Activated CD8-positive, alpha-beta memory T cell treated with anti-CD3 and anti-CD28 coated beads, Interleukin-2, amount 50 U/mL, for 48 hours (primary cell): Measurements from ENCODE around the gene UFD1.
A peak's percentile ranks its signal among the peaks of the same experiment; 100 is the strongest.
"Not testable (repeated sequence)": the region's sequence is repeated elsewhere in the genome, so short reads cannot be mapped to it uniquely, and the experiment has no call there.

Source experiments
- DNase-seq: peaks from one replicate; pipeline ENCODE4 v3.0.0-alpha.2; 2020

Gene UFD1

DNA sequence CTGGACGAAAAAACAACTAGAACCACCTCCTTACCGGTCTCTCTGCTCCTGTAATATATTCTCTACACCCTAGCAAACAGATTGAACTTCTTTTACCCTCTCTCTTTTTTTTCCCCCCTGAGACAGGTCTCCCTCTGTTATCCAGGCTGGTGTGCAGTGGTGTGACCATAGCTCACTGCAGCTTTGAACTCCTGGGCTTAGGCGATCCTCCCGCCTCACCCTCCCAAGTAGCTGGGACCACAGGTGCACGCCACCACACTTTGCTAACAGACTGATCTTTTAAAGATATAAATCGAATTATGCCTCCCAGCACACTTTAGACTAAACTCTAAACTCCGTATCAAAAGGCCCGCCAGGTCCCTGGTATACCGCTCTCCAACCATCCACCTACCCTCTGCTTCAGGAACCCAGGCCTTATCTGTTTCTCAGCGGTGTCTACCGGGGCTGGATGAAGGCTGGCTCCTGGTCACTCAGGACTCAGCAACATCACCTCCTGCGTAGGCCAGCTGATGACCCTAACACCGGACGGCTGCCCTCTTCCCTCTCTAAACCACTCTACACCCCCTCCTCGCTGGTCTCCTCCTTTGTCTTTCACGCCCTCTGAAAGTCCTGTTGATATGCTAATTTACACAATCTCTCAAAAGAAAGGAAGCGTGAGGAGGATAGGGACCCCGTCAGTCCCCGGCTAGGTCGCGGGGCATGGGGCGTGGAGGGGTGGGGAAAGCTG lies 32.2 kb downstream of the UFD1 start:
- no peak for DNase-seq

DNA sequence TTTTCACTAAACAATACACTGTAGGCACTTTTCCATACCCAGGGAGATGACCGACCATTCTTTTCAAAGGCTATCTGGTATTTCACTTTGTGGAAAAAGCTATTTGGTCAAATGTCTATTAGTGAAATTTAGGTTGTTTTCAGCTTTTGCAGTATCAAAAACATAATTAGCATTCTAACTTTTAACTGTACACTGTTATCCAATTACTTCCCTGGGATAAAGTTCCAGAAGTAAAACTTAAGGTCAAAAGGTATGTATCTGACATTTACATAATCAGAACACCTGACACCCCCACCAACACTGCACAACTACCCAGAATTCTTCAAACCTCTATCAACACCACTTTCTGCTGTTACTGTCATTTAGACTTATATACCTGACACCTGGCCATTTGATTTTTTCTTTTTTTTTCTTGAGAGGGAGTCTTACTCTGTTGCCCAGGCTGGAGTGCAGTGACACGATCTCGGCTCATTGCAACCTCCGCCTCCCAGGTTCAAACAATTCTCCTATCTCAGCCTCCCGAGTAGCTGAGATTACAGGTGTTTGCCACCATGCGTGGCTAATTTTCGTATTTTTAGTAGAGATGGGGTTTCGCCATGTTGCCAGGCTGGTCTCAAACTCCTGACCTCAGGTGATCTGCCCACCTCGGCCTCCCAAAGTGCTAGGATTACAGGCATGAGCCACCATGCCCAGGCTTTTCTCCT lies 33.6 kb downstream of the UFD1 start:
- peak; percentile 18 for DNase-seq

DNA sequence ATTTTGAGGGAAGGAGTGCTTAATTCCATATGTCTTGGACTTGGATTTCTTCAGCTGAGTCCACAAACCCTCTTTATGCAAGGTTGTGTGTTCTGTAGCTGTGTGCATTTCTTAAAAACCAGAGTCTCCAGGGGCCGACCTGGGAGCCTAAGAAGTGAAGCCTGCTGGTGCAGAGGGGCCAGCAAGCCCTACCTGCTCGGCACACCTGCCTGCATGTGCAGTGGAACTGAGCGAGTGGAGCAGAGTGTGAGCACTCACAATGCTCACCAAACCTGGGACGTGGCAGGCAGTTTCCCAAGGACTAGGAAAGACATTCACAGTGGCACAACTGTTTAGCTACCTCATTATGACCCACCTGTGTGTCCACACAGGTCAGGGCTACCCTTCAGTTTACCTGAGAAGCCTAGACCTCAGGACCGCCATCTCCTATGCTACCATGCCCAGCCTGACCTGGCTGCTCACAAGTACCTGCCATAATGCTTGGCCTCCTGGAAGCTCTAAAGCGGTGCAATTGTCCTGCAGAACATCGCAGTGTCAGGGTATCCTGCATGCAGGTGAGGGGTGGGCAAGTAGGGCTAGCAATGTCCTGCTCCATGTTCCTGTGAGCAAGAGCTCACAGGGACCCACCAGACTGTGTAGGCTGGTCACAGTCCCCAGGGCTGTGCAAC lies 35.3 kb downstream of the UFD1 start:
- DNase-seq: no peak

- DNase-seq: no peak
Measured at GRCh38 chr22:19442166-19442565, 36.8 kb downstream of the UFD1 start.

- DNase-seq: no peak
Measured at GRCh38 chr22:19440411-19441195, 38.4 kb downstream of the UFD1 start.

DNA sequence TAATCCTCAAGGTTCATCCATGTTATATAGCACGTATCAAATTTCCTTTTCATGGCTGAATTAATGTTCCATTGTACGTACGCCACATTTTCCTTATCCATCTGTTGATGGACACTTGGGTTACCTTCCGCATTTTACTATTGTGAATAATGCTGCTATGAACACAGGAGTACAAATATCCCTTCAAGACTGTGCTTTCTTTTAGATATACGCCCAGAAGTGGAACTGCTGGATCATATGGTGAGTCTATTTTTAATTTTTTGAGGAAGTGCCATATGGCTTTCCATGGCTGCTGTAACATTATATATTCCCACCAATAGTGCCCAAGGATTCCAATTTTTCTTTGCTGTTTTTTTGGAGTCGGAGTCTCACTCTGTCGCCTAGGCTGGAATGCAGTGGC lies 40.7 kb downstream of the UFD1 start:
- DNase-seq: no peak

DNA sequence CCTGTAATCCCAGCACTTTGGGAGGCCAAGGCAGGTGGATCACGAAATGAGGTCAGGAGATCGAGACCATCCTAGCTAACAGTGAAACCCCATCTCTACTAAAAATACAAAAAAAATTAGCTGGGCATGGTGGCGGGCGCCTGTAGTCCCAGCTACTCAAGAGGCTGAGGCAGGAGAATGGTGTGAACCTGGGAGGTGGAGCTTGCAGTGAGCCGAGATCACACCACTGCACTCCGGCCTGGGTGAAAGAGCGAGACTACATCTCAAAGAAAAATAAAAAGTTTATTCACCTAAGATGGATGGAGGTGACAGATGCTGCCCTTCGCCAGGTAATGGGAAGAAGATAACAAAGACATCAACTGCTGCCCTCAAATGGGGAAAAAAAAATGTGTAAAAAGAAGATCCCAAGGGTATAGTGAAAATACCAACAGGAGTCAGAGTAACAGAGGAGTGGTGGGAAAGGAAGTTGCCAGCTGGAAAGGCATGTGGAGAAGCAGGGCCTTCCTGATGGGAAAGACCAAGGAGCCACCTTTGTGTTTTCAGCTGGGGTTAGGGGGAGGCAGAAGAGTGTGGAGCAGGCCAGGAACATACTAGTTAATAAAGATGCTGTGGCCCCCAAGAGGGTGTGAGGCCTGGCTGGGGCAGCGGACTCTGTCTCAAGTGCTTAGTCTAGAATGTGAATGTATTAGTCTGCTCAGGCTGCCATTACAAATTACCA lies 42.4 kb downstream of the UFD1 start:
- DNase-seq: not testable (repeated sequence)

GRCh38 chr22:19434829-19435580 lies 44.0 kb downstream of the UFD1 start:
- no peak for DNase-seq

DNA sequence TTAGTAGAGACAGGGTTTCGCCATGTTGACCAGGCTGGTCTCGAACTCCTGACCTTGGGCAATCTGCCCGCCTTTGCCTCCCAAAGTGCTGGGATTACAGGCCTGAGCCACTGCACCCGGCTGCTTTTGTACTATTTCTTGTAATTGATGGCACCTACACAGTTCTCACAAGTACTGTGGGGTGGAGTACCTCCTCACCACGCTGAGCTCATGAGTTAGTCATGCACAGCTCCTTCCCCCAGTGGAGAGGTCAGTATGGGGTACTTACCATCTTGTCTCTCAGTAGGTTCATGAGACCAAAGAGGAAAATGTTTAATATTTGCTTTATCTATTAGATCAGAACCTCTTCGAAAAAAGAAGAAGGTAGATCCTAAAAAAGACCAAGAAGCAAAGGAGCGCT lies 44.6 kb downstream of the UFD1 start:
- DNase-seq: no peak

DNA sequence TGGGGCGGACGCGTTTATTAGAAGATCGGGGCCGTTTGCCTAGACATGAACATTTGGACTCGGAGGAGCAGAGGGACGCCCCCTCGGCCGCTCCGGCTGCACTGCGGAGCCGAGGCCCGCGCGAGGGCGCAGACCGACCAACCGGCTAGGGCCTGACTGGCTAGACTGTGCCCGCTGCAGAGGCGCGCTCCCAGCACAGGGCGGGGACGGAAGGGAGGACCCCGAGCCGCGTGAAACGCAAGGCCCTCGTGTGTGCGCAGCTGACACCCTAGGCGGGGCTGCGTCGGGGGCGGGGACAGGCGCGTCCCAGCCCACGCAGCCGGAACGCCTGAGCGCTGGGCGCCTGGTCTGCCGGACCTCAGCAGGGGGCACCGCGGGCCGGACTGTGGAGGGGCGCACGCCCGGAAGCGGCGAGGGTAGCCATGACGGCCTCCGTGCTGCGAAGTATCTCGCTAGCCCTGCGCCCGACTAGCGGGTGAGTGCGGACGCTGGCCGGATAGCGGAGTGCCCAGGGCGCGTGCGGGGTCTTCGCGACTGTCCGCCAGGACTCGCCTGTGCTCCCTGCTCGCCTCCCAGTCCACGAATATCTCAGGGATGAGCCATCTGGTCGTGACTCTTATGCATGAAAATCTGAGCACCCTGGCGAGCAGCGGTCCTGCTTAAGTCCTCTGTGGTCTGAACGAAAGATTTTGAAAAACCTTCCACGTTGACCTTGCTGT lies 46.7 kb downstream of the UFD1 start, which contains the start of gene MRPL40:
Gene MRPL40, plus strand, starts transcription at position 413 of the 719 bp plus-strand sequence. Its CDS starts 10 bp downstream, at position 423.
- DNase-seq: peak; percentile 95

- DNase-seq: peak; percentile 98
Measured at GRCh38 chr22:19431649-19432132, 47.3 kb downstream of the UFD1 start, which contains the start of gene HIRA. HIRA (minus strand) TSS chr22:19431733; CDS start chr22:19431476, 257 bp downstream.

DNA sequence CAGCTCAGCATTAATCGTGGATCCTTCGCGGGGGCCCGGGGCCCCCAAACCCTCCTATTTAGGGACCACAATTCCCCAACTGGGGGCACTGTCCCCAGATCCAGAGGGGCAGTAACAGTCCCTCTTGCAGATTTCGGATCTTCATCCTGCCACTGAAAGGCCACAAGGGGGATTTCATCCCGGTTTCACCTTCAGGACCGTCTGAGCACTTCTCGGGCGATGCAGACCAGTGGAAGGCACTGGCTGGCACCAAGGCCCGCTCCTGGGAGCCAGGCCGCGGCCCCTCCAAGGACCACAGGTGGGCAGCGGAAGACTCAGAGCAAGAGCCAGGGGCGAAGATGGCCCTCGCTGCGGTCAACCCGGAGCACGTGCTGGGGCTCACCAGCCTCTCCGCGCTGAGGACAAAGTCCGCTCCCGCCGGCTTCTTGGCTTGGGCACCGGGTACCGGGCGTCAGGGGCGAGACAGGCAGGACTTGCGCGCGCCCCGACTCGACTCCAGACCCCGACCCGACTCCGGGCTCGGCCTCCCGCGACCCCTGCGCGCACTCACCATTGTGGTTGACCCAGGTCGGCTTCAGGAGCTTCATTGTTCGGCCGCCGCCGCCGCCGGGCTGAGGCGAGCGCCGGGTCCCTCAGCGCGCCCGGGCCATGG lies 48.0 kb downstream of the UFD1 start:
- peak; percentile 71 for DNase-seq

DNA sequence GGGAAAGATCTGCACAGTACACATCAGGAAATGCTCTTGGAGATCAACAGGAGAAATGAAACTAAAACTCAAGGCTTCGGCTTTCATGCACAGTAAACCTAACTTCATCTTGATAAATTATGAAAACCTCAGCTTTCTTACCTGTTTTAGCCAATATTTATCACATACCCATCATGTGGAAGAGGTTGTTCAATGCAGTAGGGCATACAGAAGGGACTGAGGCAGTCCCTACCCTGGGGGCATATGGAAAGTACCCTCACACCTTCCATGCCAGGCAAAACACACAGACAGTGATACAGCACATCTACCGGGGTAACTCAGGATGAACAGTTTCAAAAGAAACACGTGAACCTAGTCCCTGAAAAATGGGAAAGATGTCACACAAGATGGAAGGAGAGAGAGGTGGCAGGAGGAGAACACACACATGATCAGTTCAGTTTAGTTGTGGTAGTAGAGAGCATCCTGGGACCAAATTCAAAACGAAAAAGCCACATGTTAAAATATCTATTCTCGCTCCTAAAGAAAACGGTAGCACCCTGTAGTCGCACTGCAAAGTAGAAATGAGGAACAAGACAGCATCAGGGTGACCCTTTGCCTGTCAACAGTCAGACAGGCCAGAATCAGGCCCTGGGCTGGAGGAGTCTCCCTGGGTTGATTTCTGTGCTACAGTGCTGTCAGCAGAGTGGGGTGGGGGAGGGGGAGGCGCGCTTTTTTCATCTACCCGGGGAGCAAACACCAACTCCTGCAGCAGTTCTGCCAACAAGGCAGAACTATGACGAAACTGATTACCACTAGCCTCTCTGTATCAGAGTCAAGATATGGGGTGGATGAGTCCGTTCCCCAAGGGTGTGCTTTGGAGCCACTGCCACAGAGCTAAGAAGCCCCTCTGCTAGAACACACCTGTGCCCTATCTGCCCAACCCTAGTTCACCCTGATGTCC lies 48.8 kb downstream of the UFD1 start:
- peak; percentile 67 for DNase-seq

DNA sequence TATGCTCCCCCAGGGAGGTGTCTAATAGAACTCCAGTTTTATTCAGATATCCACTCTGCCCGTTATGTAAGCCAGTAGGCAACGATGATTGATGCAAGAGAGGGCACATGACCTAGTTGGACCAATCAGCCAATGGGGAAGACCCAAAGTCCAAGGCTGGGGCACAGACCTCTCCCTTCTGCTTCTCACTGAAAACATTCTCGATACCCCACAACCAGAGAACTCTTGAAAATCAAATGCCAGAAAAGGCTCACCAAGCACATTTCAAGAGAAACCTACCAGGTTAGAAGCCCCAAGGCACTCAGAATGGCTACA lies 54.9 kb downstream of the UFD1 start:
- DNase-seq: no peak

- no peak for DNase-seq
Measured at GRCh38 chr22:19422440-19423301, 56.3 kb downstream of the UFD1 start.

- no peak for DNase-seq
Measured at GRCh38 chr22:19420321-19420720, 58.7 kb downstream of the UFD1 start.

- DNase-seq: peak; percentile 65
Measured at GRCh38 chr22:19419464-19420178, 59.4 kb downstream of the UFD1 start.
